Naive thymus-derived CD4-positive, alpha-beta T cell (primary cell): ENCODE results near the gene SDSL. TPM values are rescaled to one million over a fixed set of nuclear protein-coding genes. Genes with fewer than 3 reads are reported as not detected.

ENCODE experiments used
- ATAC-seq: fragments of 150-1000 bp; cut with Tn5 transposase; 2 replicates; pipeline ENCODE4 v1.10.0; 2021; ENCODE audit warnings: mild to moderate bottlenecking, moderate library complexity
- CTCF ChIA-PET: fragments of 350-600 bp; sonication (Branson Sonifier 250); formaldehyde crosslinking; loops from one replicate; lab custom pipeline; 2021; ENCODE audit warnings: antibody characterized with exemption; lab: Charles Lee
- POLR2A ChIA-PET: fragments of 350-600 bp; sonication (Branson Sonifier 250); formaldehyde crosslinking; loops from one replicate; lab custom pipeline; 2021; ENCODE audit warnings: antibody characterized with exemption, inconsistent platforms; lab: Charles Lee
- DNase-seq, 9 donors: peaks; one replicate each; pipeline versions ENCODE4 v3.0.0 to v3.0.0-alpha.2; 2020 to 2022; ENCODE audit warnings: mixed read lengths in 1 of 9
- H3K27ac ChIP-seq: one replicate; pipeline ENCODE4 v1.7.0; 2013; ENCODE audit warnings: mild to moderate bottlenecking, low read depth, low read length, moderate library complexity
- H3K27me3 ChIP-seq, 2 donors: one replicate each; pipeline ENCODE4 v1.7.0; 2013; ENCODE audit warnings: low read length in 2 of 2, mild to moderate bottlenecking in 2 of 2, moderate library complexity in 2 of 2; ENCODE audit not compliant: control insufficient read depth in 2 of 2, insufficient read depth in 2 of 2
- H3K36me3 ChIP-seq, 3 experiments: 1 replicate in 2 of 3; 2 replicates in 1 of 3; pipeline ENCODE4 v1.7.0; 2013; ENCODE audit warnings: low read length in 3 of 3, mild to moderate bottlenecking in 3 of 3, moderate library complexity in 1 of 3; ENCODE audit not compliant: insufficient read depth in 3 of 3, control insufficient read depth in 2 of 3
- H3K4me1 ChIP-seq, 2 donors: one replicate each; pipeline ENCODE4 v1.7.0; 2013; ENCODE audit warnings: low read length in 2 of 2, mild to moderate bottlenecking in 2 of 2, moderate library complexity in 1 of 2; ENCODE audit not compliant: control insufficient read depth in 2 of 2, insufficient read depth in 2 of 2
- H3K4me3 ChIP-seq: 2 replicates; pipeline ENCODE4 v1.7.0; 2013; ENCODE audit warnings: mild to moderate bottlenecking, low read length
- H3K9me3 ChIP-seq, 3 experiments: 1 replicate in 2 of 3; 2 replicates in 1 of 3; pipeline ENCODE4 v1.7.0; 2013; ENCODE audit warnings: low read length in 3 of 3; ENCODE audit not compliant: control insufficient read depth in 2 of 3
- H3K27ac Mint-ChIP-seq, 9 donors: one replicate each; pipeline ENCODE4 v1.8.0; 2020 to 2022; ENCODE audit warnings: mixed read lengths in 9 of 9, mild to moderate bottlenecking in 8 of 9, moderate library complexity in 5 of 9, inconsistent platforms in 2 of 9
- H3K27me3 Mint-ChIP-seq, 5 donors: one replicate each; pipeline ENCODE4 v1.8.0; 2021 to 2022; ENCODE audit warnings: mixed read lengths in 5 of 5, mild to moderate bottlenecking in 1 of 5
- H3K36me3 Mint-ChIP-seq, 5 donors: one replicate each; pipeline ENCODE4 v1.8.0; 2020 to 2022; ENCODE audit warnings: mixed read lengths in 5 of 5, mild to moderate bottlenecking in 3 of 5, inconsistent platforms in 1 of 5
- H3K4me1 Mint-ChIP-seq, 7 donors: one replicate each; pipeline ENCODE4 v1.8.0; 2020 to 2022; ENCODE audit warnings: mixed read lengths in 7 of 7, mild to moderate bottlenecking in 3 of 7, inconsistent platforms in 1 of 7
- H3K4me3 Mint-ChIP-seq, 10 donors: one replicate each; pipeline ENCODE4 v1.8.0; 2020 to 2022; ENCODE audit warnings: mild to moderate bottlenecking in 10 of 10, mixed read lengths in 10 of 10, moderate library complexity in 6 of 10, inconsistent platforms in 2 of 10
- H3K9me3 Mint-ChIP-seq, 11 donors: one replicate each; pipeline ENCODE4 v1.8.0; 2020 to 2022; ENCODE audit warnings: mixed read lengths in 11 of 11, mild to moderate bottlenecking in 4 of 11, inconsistent platforms in 1 of 11, moderate library complexity in 1 of 11
- intact Hi-C, 2 donors: fragments of 100-400 bp; cut with micrococcal nuclease; formaldehyde crosslinking; loops; one replicate each; pipeline ENCODE4 v1.15.1; 2023
- polyA plus RNA-seq, 2 donors: library from polyadenylated mRNA; unstranded; fragments of 300-500 nt; fragmentation: Illumina TruSeq; gene quantifications; one replicate each; pipeline ENCODE4 v1.2.3, GENCODE V29; 2021
- total RNA-seq, 6 experiments: library from RNA in 5 of 6; stranded (reverse) in 5 of 6; gene quantifications; 1 replicate in 5 of 6; 2 replicates in 1 of 6; pipeline ENCODE4 v1.2.3 and lab custom pipeline; 2021 to 2026

The SDSL gene
- total and polyA plus RNA-seq, 7 experiments from 2014 or later: 0.46 to 2.5 (median 1.7) TPM; not detected in 3

DNA sequence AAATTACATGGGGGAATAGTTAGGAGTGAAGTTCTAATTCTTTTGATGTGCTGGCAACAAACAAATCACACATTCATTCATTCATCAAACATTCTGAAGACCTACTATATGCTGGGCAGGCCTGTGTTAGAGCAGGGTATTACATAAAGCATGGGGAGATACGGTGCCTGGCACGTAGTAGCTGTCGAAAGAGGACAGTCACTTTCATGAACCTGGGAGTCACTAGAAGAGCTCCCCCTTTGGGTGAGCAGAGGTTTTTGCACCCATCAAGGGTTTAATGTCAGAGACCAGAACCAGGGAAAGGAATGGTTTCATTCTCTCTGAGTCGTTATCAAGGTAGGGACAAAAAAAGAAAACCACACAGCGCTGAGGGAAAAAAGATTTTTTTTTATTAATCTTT is 39.5 kb downstream of the SDSL start:
- peaks cover 56 to 80% (median 76%) of the 10 kb centered on the region in 5 donors for H3K27me3 Mint-ChIP-seq

DNA sequence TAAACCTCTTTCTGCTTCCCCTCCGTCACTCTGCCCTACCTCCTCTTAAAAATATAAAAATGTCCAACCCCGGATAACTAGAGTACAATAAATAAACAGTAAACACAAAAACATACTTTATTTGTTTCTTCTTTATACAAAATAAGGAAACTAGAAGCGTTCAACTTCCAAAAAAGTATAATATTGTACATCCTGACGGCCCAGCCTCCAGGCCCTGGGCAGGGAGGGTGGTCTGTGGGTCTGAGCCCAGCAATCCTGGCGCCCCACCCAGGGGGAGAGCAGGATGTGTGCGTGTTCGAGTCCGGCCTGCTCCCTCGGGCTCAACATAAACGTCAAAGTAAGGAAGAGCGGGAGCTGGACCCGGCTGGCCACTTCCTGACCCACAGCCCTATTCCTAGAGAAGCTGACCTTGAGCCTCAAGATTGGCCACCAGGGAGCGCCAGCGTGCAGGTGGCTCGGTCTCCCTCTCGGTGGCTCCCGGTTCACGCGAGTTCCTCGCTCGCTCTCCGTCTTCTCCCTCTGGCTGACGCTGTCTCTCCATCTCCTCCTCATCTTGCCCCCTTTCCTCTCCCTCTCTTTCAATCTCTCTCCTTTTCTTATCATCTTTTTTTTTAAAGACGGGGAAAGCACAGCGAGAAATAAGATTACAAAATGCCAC is 40.1 kb downstream of the SDSL start:
- peak overlapping the region in 1 of 9 donors; percentile 82 for H3K27ac Mint-ChIP-seq
- POLR2A ChIA-PET: no interaction called here

More for the DNA sequence above, 39.5 kb downstream of the SDSL start:
- intact Hi-C loops: no loop called here
- no peak overlapping the region for H3K4me3 ChIP-seq
- H3K36me3 Mint-ChIP-seq: peaks cover 0 to 5% (median 2%) of the 10 kb centered on the region in 5 donors
- H3K4me1 Mint-ChIP-seq: peaks cover 14 to 36% (median 26%) of the 10 kb centered on the region in 7 donors
- no peak overlapping the region for H3K27ac Mint-ChIP-seq
- no peaks in the 10 kb centered on the region for H3K36me3 ChIP-seq
- DNase-seq (no peak), ATAC-seq (no peak)
- H3K9me3 ChIP-seq: no peaks in the 10 kb centered on the region
- H3K27ac ChIP-seq: no peak overlapping the region
- peaks cover 0 to 4% (median 0%) of the 10 kb centered on the region in 11 donors for H3K9me3 Mint-ChIP-seq
- POLR2A ChIA-PET: no interaction called here
- H3K4me3 Mint-ChIP-seq: peak overlapping the region in 8 of 10 donors; percentile 23 to 92 (median 45)
- H3K4me1 ChIP-seq: peaks cover 6 to 17% of the 10 kb centered on the region in 2 donors
- peaks cover 0 to 5% of the 10 kb centered on the region in 2 donors for H3K27me3 ChIP-seq
- CTCF ChIA-PET: no interaction called here

DNA sequence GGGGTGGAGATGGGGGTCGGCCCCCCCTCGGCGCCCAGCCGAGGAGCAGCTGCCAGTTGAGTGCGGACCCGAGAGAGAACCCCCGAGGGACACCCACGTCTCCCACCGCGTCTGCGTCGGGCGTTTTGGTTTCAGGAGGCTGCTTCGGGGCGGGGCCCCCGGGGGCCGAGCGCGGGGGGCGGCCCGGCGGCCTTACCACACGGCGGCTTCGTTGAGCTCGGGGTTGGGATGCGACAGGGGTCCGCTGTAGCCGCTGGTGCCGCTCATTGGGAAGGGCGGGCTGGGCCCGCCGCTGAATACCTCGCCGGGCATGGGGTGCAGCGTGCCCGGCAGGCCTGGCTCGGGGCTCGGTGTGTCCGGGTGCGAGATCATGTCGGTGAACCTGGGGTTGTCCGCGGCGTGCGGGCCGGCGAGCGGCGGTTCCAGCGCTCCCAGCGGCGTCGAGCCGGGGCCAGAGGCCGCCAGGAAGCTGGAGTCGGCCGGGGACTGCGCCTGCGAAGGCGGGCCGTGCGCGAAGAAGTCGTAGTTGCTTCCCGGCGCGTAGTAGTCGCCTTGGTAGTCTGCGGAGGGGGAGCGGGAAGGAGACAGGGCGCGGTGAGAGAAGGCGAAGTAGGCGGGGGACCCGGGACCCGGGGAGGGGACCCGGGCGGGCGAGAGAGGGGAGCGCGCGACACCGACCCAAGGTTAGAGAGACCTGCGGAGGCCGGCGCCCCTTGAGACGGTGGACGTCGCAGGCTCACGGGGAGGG is 41.0 kb downstream of the SDSL start:
- intact Hi-C loops: no loop called here
- ChIA-PET CTCF (no interaction called here), POLR2A (no interaction called here)
- Histone ChIP-seq H3K36me3 (no peaks in the 10 kb centered on the region), H3K4me1 (peaks cover 6 to 17% of the 10 kb centered on the region in 2 donors), H3K27ac (no peak overlapping the region), H3K9me3 (no peaks in the 10 kb centered on the region), H3K4me3 (peak overlapping the region; percentile 3), H3K27me3 (peaks cover 0 to 5% of the 10 kb centered on the region in 2 donors)
- DNase-seq (no peak), ATAC-seq (no peak)
- peak overlapping the region; percentile 37 to 93 (median 82) for H3K4me3 Mint-ChIP-seq
- peaks cover 49 to 82% (median 73%) of the 10 kb centered on the region in 5 donors for H3K27me3 Mint-ChIP-seq
- H3K9me3 Mint-ChIP-seq: peaks cover 0 to 4% (median 0%) of the 10 kb centered on the region in 11 donors
- peaks cover 0 to 5% (median 5%) of the 10 kb centered on the region in 5 donors for H3K36me3 Mint-ChIP-seq
- peak overlapping the region in 1 of 9 donors; percentile 65 for H3K27ac Mint-ChIP-seq
- H3K4me1 Mint-ChIP-seq: peaks cover 14 to 40% (median 29%) of the 10 kb centered on the region in 7 donors

More for the DNA sequence above, 40.1 kb downstream of the SDSL start:
- intact Hi-C loops: no loop called here
- H3K36me3 ChIP-seq: no peaks in the 10 kb centered on the region
- peaks cover 0 to 4% (median 0%) of the 10 kb centered on the region in 11 donors for H3K9me3 Mint-ChIP-seq
- H3K36me3 Mint-ChIP-seq: peaks cover 0 to 5% (median 5%) of the 10 kb centered on the region in 5 donors
- no peak overlapping the region for H3K4me3 ChIP-seq
- peaks cover 14 to 40% (median 29%) of the 10 kb centered on the region in 7 donors for H3K4me1 Mint-ChIP-seq
- H3K27me3 Mint-ChIP-seq: peaks cover 54 to 81% (median 75%) of the 10 kb centered on the region in 5 donors
- H3K27ac ChIP-seq: no peak overlapping the region
- H3K9me3 ChIP-seq: no peaks in the 10 kb centered on the region
- DNase-seq (peak; percentile 22 to 65 (median 55)), ATAC-seq (peak; percentile 77)
- H3K27me3 ChIP-seq: peaks cover 0 to 5% of the 10 kb centered on the region in 2 donors
- peaks cover 6 to 17% of the 10 kb centered on the region in 2 donors for H3K4me1 ChIP-seq
- H3K4me3 Mint-ChIP-seq: peak overlapping the region; percentile 76 to 93 (median 90)
- CTCF ChIA-PET: interaction anchor here (0.7 kb wide), 1 partner anchor 554 kb away, joined by 3 read pairs; no protein-coding TSS in a partner anchor

DNA sequence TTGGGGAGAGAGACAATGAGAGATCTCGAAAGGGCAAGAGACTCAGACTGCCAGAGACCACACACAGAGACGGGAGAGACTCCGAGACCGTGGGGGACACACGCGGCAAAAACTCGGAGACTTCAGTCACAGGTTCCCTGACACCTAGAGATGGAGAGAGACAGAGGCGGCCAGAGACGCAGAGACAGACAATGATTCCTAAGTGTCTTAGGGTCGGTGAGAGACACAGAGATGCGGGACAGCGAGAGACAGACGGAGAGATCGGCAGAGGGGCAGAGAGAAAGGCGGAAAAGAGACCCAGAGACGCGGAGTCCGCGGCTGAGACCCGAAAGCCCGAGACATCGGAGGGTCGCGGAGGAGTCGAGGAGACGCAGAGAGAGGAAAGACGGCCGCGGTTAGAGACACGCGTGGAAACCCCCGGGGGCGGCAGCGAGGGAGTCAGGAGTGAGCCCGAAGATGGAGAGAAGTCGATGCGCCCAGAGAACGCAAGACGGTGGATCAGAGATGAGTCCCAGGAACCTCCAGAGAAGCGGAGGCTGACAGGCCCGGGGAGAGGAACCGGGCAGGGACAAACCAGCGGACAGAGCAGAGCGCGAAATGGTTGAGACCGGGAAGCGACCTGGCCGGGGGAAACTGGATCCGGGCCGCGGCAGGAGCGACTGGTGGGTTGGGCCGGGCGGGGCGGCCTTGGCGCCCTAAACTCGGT is 41.7 kb downstream of the SDSL start:
- no peak for DNase-seq
- H3K4me1 Mint-ChIP-seq: peaks cover 14 to 41% (median 29%) of the 10 kb centered on the region in 7 donors
- POLR2A ChIA-PET: no interaction called here
- H3K27me3 ChIP-seq: peaks cover 2 to 5% of the 10 kb centered on the region in 2 donors
- ATAC-seq: no peak
- no peak overlapping the region for H3K27ac ChIP-seq
- peaks cover 48 to 82% (median 71%) of the 10 kb centered on the region in 5 donors for H3K27me3 Mint-ChIP-seq
- CTCF ChIA-PET: no interaction called here
- H3K36me3 ChIP-seq: no peaks in the 10 kb centered on the region
- no peak overlapping the region for H3K4me3 ChIP-seq
- peaks cover 0 to 4% (median 0%) of the 10 kb centered on the region in 11 donors for H3K9me3 Mint-ChIP-seq
- no peaks in the 10 kb centered on the region for H3K9me3 ChIP-seq
- H3K27ac Mint-ChIP-seq: peak overlapping the region in 1 of 9 donors; percentile 65
- intact Hi-C loops: loop anchor here in 1 of 2 donors (2.0 kb wide), 1 partner anchor 17 kb away; no protein-coding TSS in a partner anchor
- peaks cover 6 to 17% of the 10 kb centered on the region in 2 donors for H3K4me1 ChIP-seq
- peak overlapping the region; percentile 37 to 93 (median 82) for H3K4me3 Mint-ChIP-seq
- H3K36me3 Mint-ChIP-seq: peaks cover 0 to 5% (median 5%) of the 10 kb centered on the region in 5 donors

DNA sequence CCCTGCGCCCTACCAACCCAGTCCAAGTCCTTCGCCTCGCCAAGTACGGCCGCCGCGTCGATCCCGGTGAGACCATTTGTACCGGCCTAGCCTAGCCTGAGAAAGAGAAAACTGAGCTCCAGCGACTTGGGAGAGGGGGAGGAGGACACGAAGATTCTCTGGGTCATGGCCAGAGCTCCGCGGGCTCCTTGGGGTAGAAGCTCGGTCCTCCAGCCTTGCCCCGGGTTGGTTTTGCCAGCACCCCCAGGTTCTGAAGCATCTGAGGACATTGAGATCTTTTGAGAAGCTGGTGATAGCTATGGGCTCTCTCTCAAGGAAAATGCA is 42.2 kb downstream of the SDSL start:
- ATAC-seq (no peak), DNase-seq (no peak)
- Histone ChIP-seq H3K27me3 (peaks cover 5% of the 10 kb centered on the region in 2 donors), H3K9me3 (no peaks in the 10 kb centered on the region), H3K4me3 (no peak overlapping the region), H3K36me3 (no peaks in the 10 kb centered on the region), H3K27ac (no peak overlapping the region), H3K4me1 (peaks cover 6 to 17% of the 10 kb centered on the region in 2 donors)
- Mint-ChIP-seq H3K36me3 (peaks cover 0 to 5% (median 5%) of the 10 kb centered on the region in 5 donors), H3K4me1 (peaks cover 14 to 41% (median 29%) of the 10 kb centered on the region in 7 donors), H3K27ac (no peak overlapping the region), H3K9me3 (peaks cover 0 to 4% (median 0%) of the 10 kb centered on the region in 11 donors), H3K4me3 (peak overlapping the region in 8 of 10 donors; percentile 23 to 93 (median 81)), H3K27me3 (peaks cover 48 to 82% (median 70%) of the 10 kb centered on the region in 5 donors)
- CTCF ChIA-PET: no interaction called here
- intact Hi-C loops: loop anchor here in 1 of 2 donors (2.0 kb wide), 1 partner anchor 16 kb away; no protein-coding TSS in a partner anchor
- POLR2A ChIA-PET: no interaction called here
